SW 1271 (cell line): ENCODE measurements around the gene TMEM240.

Experiments used
- DNase-seq, 2 experiments: peaks; one replicate each; lab custom pipeline; 2025; lab: John Stamatoyannopoulos, UW

Gene TMEM240

GRCh38 chr1:1540090-1540817, at the start of gene TMEM240:
TMEM240 (minus strand) TSS chr1:1540624; CDS start chr1:1540346, 278 bp downstream.
- DNase-seq = no peak

- DNase-seq = no peak
These were observed 43.1 kb upstream of the TMEM240 start for GRCh38 chr1:1583347-1584010.

DNA sequence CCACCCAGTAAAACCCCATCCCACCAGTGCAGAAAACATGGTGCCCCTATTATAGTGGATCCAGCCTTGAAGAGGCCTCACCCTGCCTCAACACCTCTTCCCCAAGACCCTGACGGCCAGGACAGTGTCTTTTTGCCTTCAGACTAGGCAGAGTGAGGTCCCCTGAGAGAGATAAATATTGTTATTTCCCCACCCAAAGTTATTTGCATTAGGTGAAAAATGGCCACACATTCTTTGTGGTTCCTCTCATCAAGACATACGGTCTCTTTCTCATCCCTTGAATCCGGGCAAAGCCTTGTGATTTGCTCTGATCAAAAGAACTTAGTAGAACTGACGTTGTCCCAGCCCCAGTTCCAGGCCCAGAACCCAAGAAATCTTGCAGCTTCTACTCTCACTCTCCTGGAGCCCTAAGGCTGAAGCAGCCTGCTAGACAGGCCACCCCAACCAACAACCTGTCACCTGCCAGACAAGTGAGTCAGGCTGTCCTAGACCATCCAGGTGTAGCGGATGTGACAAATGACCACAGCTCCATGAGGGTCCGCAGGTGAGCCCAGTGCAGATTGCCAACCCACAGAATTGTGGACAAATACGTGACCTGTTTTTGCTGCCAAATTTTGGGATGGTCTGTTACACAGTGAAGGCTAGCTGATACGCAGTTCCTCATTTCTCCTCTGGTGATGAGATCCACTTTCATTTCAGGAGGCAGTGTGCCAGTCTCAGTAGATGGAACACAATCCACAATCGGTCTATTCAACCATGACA, 42.3 kb upstream of the TMEM240 start:
- no peak for DNase-seq

- no peak for DNase-seq
These were observed 38.0 kb upstream of the TMEM240 start for GRCh38 chr1:1578371-1578940.

DNA sequence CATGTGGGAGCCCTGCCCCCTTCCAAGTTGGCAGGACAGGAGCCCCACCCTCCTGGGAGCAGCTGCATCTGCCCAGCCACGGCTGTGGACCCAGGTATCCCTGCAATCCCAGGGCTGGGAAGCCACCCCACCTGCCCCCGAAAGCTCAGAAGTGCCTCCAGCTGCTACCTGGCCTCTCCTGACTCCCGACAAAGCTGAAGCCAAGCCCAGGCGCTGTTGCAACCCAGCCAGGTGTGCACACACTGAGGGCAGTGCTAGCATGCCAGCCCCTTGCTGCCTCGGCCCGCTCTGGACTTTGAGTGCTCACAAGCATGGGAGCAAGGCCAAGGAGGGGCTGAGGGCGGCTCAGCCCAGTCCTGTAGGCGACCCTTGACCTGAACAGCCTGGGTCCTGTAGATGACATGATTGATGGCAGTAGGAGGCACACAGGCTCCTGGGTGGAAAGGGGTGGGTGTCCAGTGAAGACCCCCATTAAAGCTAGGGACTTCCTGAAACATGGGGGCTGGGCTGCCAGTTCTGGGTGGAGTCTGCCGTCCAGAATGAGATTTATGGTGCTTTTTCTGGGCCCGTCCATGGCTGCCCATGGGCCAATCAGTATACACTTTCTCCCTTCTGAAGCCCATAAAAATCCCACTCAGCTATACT, 37.1 kb upstream of the TMEM240 start:
- DNase-seq = no peak

DNA sequence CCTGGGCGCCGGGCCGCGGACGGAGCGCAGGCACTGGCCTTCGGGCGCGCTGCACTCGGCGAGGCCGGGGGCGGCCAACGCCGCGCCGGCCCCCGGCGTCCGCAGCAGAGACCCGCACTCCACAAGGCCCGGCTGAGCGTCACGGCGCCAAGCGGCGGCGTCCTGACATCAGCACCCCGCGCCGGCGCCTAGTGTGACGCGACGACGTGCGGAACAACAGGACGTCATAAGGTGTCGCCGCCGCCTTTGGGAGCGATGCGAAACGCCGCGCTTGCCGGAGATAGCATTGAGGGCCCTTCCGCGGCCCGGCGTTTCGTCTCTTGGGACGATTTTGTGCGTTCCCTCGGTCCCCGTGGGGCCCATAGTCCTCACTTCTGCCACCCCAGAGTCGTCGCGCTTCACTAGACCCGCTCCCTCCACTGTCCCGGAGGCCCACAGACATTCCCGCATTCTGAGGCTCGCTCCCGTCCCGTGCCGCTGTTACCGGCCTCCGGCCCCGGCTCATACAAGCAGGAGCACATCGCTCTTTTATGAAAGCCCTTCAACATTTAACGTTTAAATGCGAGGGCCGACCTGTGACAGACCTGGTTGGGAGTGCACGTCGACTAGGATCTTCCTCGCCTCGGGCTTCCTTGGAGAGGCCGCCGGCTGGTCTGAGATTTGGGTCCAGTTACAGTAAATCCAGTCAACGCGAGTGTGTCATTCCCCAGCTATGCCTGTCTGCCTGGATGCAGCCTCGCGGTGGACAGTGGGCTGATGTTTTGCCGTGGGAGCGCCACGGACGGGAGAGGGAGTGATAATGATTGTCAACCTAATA, 34.5 kb upstream of the TMEM240 start, which contains the start of gene SSU72:
Gene SSU72 (minus strand): TSS at position 143 of the 817 bp plus-strand sequence. CDS start 306 bp downstream, outside the sequence.
- peak; percentile 35 to 73 for DNase-seq

DNA sequence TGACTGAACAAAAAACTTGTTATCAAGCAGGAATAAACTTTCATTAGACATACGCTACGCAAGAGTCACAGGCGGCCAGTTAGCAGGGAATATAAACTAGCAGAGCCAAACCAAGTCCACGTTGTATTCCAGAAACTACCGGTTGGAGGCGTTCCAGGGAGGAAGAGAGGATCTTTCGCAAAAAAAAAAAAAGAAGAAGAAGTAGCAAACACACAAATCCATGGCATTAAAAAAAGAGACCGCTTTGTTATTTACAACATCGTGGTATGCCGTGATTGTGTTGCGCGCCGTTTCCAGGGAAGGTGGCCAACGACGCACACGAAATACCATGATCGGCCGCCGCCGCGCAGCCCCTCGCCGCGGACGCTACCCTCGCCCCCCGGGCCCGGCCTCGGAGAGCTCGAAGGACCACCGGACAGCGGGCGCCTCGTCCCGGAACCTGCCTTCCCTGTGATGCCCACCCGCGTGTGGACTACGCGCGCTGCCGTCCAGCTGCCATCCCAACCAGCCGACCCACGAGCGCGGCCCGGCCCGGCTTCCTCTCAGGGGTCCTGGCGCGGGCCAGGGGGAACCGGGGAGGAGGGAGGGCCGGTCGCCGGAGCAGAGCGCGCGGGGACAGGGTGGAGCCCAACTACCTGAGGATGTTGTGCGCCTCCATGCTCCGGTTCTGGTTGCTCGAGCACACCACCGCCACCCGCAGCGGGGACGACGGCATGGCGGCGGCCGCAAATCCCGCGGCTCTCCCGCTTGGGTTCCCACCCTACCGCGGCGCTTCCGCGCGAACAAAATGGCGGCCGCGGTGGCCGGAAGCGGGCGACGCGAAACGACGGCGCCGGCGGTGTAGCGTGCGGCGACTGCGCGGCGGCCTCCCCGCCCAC, 33.7 kb upstream of the TMEM240 start:
- DNase-seq = peak in 1 of 2 experiments; percentile 54

- DNase-seq = no peak
These were observed 28.9 kb upstream of the TMEM240 start for GRCh38 chr1:1569341-1569740.

- DNase-seq = no peak
These were observed 27.5 kb upstream of the TMEM240 start for GRCh38 chr1:1567891-1568291.

DNA sequence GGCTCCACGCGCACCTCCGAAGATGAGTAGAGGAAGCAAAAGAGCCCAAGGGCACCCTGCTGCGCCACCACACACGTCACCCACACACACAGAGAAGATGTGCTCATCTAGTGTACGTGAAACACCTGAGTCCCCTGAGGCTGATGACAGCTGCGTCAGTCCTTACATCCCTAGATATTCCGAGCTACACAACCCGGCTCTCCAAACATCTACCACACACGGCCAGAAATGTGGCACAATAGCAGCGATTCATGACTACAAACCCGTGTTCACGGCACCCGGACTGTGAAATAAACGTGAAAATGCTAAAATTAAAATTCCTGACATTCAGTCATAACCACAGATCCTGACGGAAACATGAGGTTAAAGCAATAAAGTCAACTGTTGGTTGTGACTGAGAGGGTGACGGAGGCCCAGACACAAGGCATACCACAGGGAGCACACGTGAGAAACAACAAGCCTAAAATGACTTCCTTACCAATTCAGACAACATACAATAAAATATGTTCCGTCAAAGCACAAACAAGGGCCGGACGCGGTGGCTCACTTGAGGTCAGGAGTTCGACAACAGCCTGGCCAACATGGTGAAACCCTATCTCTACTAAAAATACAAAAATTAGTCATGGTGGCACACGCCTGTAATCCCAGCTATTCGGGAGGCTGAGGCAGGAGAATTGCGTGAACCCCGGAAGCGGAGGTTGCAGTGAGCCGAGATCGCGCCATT, 26.9 kb upstream of the TMEM240 start:
- DNase-seq = no peak

DNA sequence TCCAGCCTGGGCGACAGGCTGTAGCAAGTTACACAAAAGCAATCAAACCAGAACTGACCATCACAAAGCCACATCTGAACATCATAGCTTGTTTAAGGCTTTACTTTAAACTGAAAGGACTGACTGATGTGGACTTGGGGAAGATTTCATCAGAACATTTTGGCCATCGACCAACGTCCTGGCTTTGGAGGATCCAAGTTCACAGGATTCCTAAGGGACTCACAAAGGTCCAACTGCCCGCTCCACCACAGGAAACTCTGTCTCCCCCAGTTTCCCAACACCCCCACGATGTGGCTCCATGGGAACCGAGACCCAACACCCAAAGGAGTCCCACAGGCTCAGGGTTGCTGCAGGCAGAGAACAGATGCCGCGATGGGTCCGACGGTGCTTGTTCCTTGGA, 24.9 kb upstream of the TMEM240 start:
- DNase-seq = no peak

DNA sequence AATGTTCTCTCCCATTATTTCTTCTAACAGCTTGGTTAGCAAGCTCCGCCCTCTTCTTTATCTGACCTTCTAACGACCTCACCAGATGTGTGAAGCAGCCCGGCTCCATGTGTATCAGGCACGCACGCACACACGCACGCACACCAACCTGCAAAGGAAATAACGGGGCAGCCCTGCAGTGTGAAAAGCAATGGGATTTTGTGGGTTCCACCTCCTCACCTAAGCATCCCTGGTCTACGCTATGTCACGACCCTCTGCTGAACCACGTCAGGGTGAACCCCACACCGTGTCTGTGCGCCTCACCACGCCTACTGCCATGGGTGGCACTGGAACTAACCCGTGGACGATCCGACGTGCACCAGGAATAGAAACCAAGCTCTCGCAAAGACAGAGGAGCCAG, 23.8 kb upstream of the TMEM240 start:
- no peak for DNase-seq

DNA sequence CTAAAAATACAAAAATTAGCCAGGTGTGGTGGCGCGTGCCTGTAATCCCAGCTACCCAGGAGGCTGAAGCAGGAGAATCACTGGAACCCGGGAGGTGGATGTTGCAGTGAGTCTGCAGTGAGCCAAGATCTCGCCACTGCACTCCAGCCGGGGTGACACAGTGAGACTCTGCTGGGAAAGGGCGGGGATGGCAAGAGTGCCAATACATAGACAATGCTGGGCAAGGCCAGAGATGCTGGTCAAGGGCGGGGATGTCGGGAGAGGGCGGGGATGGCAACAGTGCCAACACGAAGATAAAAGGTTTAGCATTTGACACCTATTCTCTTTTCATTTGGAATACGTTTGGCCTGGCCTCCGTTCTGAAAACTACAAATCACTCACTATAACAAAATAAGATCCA, 23.3 kb upstream of the TMEM240 start:
- no peak for DNase-seq

DNA sequence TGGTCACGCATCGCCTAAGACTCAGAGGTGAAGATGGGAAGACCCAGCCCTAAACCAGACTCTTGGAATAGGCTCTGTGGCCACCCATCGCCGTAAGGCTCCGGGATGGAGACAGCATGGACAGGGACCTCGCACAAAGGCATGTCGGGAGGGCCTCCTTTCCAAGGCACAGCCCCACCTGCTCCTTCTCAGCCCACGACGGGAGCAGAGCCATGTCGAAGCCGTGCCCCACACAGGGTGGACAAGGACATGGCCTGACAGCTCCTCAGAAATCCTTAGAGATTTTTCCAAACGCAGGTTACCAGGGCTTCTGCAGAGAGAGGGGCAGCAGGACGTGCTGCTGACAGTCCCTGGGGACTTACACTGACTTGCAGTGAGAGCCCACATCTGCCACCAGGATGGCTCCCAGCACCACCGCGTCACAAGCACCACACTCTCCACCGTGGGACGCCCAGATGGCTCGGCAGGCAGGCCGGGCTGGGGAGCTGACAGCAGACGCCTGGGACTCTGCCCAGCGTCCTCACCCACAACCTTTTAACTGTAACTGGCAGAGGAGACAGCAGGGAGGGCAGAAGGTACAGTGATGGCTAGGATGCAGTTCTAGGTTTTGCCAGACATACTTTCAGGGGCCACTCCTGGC, 22.3 kb upstream of the TMEM240 start:
- no peak for DNase-seq

- no peak for DNase-seq
These were observed 21.5 kb upstream of the TMEM240 start for GRCh38 chr1:1561801-1562470.

- no peak for DNase-seq
These were observed 19.8 kb upstream of the TMEM240 start for GRCh38 chr1:1560178-1560577.

DNA sequence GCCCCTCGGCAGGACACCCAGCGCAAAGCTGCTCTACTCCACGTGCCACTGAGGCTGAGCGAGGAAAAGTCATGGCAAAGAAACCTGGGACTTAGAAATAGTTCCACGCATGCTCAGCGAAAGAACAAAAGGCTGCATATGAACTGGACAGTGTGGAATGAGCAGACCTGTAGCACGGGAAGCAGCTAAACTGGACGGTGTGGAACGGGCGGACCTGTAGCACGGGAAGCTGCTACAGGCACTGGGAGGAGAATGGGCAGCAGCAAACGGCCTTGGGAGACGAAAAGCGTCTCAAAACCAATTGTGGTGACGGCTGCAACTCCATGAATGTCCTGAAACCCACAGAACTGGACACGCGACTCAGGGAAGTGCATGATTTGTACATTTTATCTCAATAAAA, 18.6 kb upstream of the TMEM240 start:
- no peak for DNase-seq

GRCh38 chr1:1558591-1558990, 18.2 kb upstream of the TMEM240 start:
- no peak for DNase-seq
